ENCODE results near the gene ASIP.
A peak's percentile ranks its signal among the peaks of the same experiment; 100 is the strongest.
"Not testable (repeated sequence)": the region's sequence is repeated elsewhere in the genome, so short reads cannot be mapped to it uniquely, and the experiment has no call there.

The ASIP gene

DNA sequence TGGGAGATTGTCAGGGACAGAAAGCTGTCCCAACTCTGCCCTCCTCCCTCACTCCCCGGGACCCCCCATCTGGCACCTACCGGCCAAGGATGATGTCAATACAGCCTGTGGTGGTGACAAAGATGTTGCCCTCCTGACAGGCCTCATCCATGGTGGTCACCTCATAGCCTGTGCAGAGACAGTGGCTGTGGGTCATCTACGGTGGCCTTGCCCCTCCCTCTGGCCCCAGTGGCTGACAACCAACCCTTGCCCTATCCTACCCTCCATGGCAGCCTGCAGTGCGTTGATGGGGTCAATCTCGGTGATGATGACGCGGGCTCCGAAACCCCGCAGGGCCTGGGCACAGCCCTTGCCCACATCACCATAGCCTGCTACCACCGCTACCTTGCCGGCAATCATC lies 49.2 kb downstream of the ASIP start:
- no peak for DNase-seq

- no peak for DNase-seq
Observed at GRCh38 chr20:34292496-34292895, 51.3 kb downstream of the ASIP start.

GRCh38 chr20:34293119-34293518 lies 51.9 kb downstream of the ASIP start:
- no peak for DNase-seq

DNA sequence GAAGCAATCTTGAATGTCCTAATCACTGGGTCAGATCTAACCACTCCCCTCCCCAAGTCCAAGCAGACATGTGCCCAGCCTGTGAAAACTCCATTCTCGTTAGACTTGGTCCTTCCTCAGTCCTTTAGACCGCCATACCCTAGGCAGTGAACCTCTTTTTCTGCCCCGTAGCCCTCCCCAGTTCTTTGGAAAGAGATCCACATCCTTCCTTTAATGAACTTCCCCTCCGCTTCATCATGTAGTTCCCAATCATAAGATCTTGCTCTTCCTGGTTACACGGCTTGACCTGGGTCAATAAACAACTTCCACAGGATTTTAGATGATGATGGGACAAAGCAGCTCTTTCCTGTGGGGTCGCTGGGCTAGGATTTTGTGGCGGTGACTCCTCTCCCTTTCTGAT lies 52.4 kb downstream of the ASIP start:
- DNase-seq: no peak

DNA sequence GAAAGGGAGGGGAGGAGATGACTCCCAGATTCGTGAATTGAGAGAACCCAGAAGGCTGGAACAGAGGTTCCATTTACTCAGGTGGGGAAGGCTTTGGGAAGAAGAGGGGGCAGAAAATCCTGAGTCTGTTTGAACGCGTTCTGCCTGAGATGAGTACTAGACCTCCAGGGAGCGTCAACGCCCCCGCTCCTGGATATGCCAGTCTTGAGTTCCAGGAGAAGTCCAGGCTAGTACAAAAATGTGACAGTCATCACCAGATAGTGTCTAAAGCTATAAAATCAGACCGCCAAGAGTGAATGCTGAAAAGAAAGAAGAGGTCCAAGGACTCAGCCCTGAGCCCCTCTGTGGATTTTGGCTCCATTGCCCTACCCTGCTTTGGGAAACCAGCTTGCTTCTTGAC lies 53.3 kb downstream of the ASIP start:
- no peak for DNase-seq

DNA sequence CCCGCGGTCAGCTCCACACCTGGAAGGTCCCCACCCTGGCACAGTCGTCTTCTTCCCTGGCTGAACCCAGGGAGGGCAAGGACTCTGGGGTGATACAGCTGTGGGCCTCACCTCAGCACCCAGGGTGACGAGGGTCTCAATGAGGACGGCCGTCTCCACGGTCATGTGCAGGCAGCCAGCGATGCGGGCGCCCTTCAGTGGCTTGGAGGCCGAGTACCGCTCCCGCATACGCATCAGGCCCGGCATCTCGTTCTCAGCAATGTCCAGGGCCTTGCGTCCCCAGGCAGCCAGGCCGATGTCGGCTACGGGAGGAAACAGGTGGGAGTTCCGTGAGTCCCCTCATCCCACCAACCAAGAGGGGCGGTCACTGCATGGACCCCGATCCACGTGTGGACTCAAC lies 54.1 kb downstream of the ASIP start:
- no peak for DNase-seq

GRCh38 chr20:34296468-34296867 lies 55.2 kb downstream of the ASIP start:
- no peak for DNase-seq

DNA sequence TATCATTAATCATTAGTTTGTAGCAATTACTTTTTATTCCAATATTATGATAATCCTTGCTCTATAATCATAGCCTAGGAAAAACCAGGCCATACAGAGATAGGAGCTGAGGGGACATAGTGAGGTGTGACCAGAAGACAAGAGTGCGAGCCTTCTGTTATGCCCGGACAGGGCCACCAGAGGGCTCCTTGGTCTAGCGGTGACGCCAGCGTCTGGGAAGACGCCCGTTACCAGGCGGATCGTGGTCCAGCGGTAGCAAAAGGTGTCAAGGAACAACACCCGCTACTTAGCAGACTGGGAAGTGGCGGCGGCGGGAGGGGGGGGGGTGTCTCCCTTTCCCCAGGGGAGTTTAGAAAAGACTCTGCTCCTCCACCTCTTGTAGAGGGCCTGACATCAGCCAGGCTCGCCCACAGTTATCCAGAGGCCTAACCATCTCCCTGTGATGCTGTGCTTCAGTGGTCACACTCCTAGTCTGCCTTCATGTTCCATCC lies 57.1 kb downstream of the ASIP start:
- DNase-seq: not testable (repeated sequence)

GRCh38 chr20:34299556-34300255 lies 58.5 kb downstream of the ASIP start:
- DNase-seq: no peak

DNA sequence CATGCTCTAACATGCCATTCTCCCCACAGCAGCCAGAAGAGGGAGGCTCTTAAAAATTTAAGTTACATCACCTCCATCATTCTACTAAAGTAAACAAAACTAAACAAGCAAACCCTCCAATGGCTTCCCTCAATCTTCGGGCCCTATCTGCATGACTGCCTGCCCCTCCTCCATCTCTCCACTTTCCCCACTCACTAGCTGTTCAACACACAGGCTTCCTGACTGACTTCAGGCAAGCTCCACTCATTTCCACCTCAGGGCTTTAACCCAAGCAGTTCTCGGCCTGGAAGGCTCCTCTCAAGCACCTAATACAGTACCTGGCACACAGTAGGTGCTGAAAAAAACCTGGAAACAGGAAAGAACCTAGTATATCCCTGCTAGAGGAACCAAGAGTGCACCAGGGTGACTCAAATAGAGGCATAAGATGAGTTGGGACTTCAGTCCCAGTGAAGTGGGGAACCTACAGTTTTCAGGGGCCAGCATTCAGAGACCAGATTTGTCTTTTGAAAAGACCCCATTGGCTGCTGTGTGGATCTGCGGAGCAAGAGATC lies 59.1 kb downstream of the ASIP start:
- no peak for DNase-seq

GRCh38 chr20:34300809-34301586 lies 59.8 kb downstream of the ASIP start:
- no peak for DNase-seq

GRCh38 chr20:34301587-34302311 lies 60.5 kb downstream of the ASIP start:
- DNase-seq: no peak

DNA sequence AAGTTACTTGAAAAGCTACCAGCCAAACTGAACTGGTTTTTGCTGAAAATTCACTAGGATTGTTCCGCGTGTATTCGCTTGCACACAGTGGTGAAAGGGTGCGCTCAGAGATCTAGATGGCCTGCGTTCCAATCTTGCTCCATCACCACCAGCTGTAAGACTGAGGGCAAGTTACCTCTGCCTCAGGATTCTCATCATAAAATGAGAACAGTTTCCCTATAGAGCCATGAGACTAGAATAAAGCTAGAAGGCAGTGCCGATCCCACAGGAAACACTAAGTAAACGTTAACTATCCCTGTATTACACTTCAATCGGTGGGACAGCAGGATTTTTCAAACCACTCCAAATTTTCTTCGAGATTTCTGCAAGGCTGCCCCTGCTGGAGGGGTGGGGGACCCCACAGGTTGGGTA lies 61.1 kb downstream of the ASIP start:
- no peak for DNase-seq

- DNase-seq: peak; percentile 89
Observed at GRCh38 chr20:34302723-34303533, 61.7 kb downstream of the ASIP start, which contains the start of gene AHCY. Gene AHCY (minus strand): TSS chr20:34303355. CDS start chr20:34303270, 85 bp downstream.

DNA sequence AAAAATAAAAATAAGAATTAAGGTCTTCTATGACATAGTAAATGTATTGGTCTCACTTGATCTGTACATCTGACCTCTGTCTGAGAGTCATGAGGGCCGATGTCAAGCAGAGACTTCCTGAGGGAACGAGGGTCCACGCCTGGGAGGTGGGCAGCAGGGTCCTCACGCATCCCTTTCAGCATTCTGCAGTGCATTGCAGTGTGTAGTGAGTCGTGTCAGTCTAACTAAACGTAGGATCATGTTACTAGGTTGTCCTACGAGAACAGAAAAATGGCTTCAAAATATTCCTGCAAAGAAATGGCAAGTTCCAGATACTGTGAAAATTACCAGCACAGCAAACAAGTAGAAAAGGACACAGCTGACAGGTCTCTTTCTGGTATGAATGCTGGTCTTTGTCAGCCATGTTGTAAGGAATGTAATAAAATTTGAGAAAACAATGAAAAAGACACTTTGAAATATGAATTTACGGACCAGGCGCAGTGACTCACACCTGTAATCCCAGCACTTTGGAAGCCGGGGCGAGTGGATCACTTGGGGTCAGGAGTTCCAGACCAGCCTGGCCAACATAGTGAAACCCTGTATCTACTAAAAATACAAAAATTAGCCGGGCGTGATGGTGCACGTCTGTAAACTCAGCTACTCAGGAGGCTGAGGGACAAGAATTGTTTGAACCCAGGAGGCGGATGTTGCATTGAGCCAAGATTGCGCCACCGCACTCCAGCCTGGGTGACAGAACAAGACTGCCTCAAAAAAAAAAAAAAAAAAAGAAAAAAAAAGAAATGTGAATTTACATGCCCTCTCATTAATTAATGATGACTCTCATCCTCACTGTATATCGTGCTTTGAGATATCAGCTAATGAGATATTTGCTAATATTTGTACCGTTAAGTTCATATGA lies 64.4 kb downstream of the ASIP start:
- no peak for DNase-seq

GRCh38 chr20:34309691-34310090 lies 68.5 kb downstream of the ASIP start:
- no peak for DNase-seq

- DNase-seq: no peak
Observed at GRCh38 chr20:34310481-34311117, 69.4 kb downstream of the ASIP start.

DNA sequence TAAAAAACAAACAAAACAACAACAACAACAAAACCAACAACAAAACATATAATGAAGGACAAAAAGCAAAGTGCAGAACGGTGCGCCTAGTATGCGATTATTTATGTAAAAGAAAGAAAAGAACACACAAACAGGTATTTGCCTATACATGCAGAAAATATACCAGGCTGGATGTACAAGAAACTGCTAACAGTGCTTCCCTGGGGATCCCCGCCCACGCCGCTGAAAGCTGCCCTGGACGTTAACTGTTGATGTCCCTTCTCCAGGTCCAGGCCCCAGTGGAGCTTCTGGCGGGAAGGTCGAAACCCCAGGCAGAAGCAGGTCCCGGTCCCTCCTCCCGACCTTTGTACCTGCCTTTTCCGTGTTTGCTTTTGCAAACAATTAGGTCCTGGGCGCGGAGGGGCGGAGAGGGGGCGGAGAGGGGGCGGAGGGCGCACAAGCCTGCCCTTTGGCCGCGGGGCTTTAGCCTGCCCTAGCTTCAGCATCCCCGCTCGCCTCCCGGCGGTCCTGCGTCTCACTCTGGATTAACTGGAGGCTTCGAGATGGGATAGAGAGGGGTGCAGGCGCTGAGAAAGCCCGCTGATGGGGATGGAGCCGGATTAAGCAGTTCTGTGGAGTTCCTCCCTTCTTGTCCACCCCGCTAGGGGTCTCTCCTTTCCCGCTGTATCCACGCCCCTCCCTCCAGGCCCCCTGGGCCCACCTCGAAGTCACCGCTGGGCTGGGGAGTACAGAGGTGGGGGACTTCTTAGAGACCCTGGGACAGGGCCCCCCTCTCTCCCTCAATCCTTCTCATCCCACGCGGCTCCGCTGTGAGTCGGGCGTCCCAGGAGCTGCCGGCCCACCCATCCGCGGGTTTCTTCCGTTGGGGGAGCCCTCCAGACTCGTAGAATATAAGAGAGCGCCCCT lies 70.1 kb downstream of the ASIP start:
- DNase-seq: no peak

GRCh38 chr20:34312024-34312460 lies 70.8 kb downstream of the ASIP start:
- DNase-seq: no peak

Data from activated T-cell treated with anti-CD3 and anti-CD28 coated beads for 4 hours (primary cell).